HCT116 (cell line): Measurements from ENCODE around the gene ATP5MC3.

Source experiments
- EZH2 ChIP-seq: fragments of 200-600 bp; sonication (generic); IDR thresholded peaks from 2 replicates; pipeline ENCODE4 v1.6.1; 2017; ENCODE audit warnings: antibody characterized with exemption, mixed run types
- JUND ChIP-seq: IDR thresholded peaks from 2 replicates; pipeline ENCODE4 v1.6.1; 2012
- POLR2A ChIP-seq: IDR thresholded peaks from 2 replicates; pipeline ENCODE4 v1.7.0; 2011; ENCODE audit warnings: borderline replicate concordance; ENCODE audit not compliant: insufficient read depth, insufficient read length; ENCODE audit errors: extremely low read depth
- POLR2AphosphoS5 ChIP-seq: IDR thresholded peaks from 2 replicates; pipeline ENCODE4 v1.6.1; 2011; ENCODE audit warnings: mild to moderate bottlenecking, low read depth, low read length, moderate library complexity
- RAD21 ChIP-seq: IDR thresholded peaks from 2 replicates; pipeline ENCODE4 v1.6.1; 2012; ENCODE audit warnings: low read depth, mild to moderate bottlenecking
- SP1 ChIP-seq: IDR thresholded peaks from 2 replicates; pipeline ENCODE4 v1.6.1; 2012; ENCODE audit warnings: low read depth
- SRF ChIP-seq: IDR thresholded peaks from 2 replicates; pipeline ENCODE4 v1.6.1; 2012; ENCODE audit warnings: low read depth
- TCF7L2 ChIP-seq: IDR thresholded peaks from 2 replicates; pipeline ENCODE4 v1.7.0; 2011; ENCODE audit warnings: borderline replicate concordance, inconsistent platforms; ENCODE audit not compliant: insufficient read depth, insufficient read length; ENCODE audit errors: extremely low read depth
- YY1 ChIP-seq: IDR thresholded peaks from 2 replicates; pipeline ENCODE4 v1.6.1; 2011; ENCODE audit warnings: low read length, low read depth, moderate library complexity, mild to moderate bottlenecking; ENCODE audit not compliant: insufficient replicate concordance; ENCODE audit errors: extremely low read depth
- ZFX ChIP-seq: fragments of 450-650 bp; IDR thresholded peaks from 2 replicates; pipeline ENCODE4 v1.6.1; 2017
- ZNF274 ChIP-seq: fragments of 200-500 bp; sonication (Bioruptor generic); IDR thresholded peaks from 2 replicates; pipeline ENCODE4 v1.6.1; 2014; ENCODE audit warnings: mild to moderate bottlenecking, low read depth, low read length, inconsistent platforms
- TF ChIP-seq, protein P1 (sequence below), 3 experiments: fragments of 200-600 bp in 1 of 3; sonication (generic) in 1 of 3; IDR thresholded peaks in 2 of 3; conservative IDR thresholded peaks in 1 of 3; 2 replicates each; pipeline ENCODE4 v1.5.1; 2012 to 2017; ENCODE audit warnings: low read depth in 2 of 3, low read length in 2 of 3, antibody characterized with exemption in 1 of 3, borderline replicate concordance in 1 of 3, control low read depth in 1 of 3, mild to moderate bottlenecking in 1 of 3, mixed read lengths in 1 of 3, mixed run types in 1 of 3, moderate library complexity in 1 of 3; ENCODE audit not compliant: insufficient read depth in 1 of 3
- TF ChIP-seq, protein P2 (sequence below): IDR thresholded peaks from 2 replicates; pipeline ENCODE4 v1.6.1; 2011; ENCODE audit warnings: mild to moderate bottlenecking, low read length, moderate library complexity; ENCODE audit not compliant: insufficient replicate concordance; ENCODE audit errors: extremely low read depth
- TF ChIP-seq, protein P3 (sequence below): IDR thresholded peaks from 2 replicates; pipeline ENCODE4 v1.6.1; 2012

DNA sequence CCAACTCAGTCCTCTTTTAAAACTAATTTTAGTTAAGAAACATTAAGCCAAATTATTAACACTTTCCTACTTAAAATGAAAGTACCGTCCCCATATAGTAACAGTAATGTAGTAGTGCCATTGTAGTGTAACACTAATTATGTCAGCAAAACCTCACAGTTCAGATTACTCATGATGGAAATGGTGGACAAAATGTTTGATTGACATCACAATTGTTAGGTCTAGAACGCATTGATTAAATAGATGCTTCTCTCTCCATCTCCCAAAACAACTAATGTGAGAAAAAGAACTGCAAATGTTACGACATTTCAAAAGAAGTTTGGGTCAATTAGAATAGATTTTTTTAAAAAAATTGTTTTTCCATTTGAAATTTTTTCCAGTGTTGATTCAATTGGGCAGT, 12.3 kb downstream of the ATP5MC3 start:
- TF ChIP-seq, protein P1, sequence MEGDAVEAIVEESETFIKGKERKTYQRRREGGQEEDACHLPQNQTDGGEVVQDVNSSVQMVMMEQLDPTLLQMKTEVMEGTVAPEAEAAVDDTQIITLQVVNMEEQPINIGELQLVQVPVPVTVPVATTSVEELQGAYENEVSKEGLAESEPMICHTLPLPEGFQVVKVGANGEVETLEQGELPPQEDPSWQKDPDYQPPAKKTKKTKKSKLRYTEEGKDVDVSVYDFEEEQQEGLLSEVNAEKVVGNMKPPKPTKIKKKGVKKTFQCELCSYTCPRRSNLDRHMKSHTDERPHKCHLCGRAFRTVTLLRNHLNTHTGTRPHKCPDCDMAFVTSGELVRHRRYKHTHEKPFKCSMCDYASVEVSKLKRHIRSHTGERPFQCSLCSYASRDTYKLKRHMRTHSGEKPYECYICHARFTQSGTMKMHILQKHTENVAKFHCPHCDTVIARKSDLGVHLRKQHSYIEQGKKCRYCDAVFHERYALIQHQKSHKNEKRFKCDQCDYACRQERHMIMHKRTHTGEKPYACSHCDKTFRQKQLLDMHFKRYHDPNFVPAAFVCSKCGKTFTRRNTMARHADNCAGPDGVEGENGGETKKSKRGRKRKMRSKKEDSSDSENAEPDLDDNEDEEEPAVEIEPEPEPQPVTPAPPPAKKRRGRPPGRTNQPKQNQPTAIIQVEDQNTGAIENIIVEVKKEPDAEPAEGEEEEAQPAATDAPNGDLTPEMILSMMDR (IDR thresholded peaks at IDR 0.05 in 2 of 3, conservative IDR thresholded peaks at IDR 0.05 in 1 of 3; ENCODE audit: borderline replicate concordance in 1 of 3, insufficient read depth in 1 of 3, low read depth in 2 of 3, low read length in 2 of 3), result no peak
- TF ChIP-seq YY1, result no peak
- TF ChIP-seq POLR2AphosphoS5, result no peak
- TF ChIP-seq SRF, result no peak
- TF ChIP-seq RAD21, result no peak
- no peak for TF ChIP-seq POLR2A
- no peak for TF ChIP-seq SP1
- TF ChIP-seq, protein P2, sequence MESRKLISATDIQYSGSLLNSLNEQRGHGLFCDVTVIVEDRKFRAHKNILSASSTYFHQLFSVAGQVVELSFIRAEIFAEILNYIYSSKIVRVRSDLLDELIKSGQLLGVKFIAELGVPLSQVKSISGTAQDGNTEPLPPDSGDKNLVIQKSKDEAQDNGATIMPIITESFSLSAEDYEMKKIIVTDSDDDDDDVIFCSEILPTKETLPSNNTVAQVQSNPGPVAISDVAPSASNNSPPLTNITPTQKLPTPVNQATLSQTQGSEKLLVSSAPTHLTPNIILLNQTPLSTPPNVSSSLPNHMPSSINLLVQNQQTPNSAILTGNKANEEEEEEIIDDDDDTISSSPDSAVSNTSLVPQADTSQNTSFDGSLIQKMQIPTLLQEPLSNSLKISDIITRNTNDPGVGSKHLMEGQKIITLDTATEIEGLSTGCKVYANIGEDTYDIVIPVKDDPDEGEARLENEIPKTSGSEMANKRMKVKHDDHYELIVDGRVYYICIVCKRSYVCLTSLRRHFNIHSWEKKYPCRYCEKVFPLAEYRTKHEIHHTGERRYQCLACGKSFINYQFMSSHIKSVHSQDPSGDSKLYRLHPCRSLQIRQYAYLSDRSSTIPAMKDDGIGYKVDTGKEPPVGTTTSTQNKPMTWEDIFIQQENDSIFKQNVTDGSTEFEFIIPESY, result no peak
- TF ChIP-seq ZFX, result no peak
- no peak for TF ChIP-seq ZNF274
- TF ChIP-seq, protein P3, sequence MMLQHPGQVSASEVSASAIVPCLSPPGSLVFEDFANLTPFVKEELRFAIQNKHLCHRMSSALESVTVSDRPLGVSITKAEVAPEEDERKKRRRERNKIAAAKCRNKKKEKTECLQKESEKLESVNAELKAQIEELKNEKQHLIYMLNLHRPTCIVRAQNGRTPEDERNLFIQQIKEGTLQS, result no peak
- TF ChIP-seq JUND, result no peak
- TF ChIP-seq EZH2, result no peak
- no peak for TF ChIP-seq TCF7L2
